Measurements from ENCODE around the gene FOXC2. TPM values are rescaled to one million over a fixed set of nuclear protein-coding genes. Genes with fewer than 3 reads are reported as not detected.
A peak's percentile ranks its signal among the peaks of the same experiment; 100 is the strongest.

FOXC2 gene
- total and polyA plus RNA-seq, 9 of the 15 experiments (the other 6 are each of a cell fraction or from before 2014, with no cell fraction given), result 0.01 to 0.11 (median 0.10) TPM; not detected in 5

DNA sequence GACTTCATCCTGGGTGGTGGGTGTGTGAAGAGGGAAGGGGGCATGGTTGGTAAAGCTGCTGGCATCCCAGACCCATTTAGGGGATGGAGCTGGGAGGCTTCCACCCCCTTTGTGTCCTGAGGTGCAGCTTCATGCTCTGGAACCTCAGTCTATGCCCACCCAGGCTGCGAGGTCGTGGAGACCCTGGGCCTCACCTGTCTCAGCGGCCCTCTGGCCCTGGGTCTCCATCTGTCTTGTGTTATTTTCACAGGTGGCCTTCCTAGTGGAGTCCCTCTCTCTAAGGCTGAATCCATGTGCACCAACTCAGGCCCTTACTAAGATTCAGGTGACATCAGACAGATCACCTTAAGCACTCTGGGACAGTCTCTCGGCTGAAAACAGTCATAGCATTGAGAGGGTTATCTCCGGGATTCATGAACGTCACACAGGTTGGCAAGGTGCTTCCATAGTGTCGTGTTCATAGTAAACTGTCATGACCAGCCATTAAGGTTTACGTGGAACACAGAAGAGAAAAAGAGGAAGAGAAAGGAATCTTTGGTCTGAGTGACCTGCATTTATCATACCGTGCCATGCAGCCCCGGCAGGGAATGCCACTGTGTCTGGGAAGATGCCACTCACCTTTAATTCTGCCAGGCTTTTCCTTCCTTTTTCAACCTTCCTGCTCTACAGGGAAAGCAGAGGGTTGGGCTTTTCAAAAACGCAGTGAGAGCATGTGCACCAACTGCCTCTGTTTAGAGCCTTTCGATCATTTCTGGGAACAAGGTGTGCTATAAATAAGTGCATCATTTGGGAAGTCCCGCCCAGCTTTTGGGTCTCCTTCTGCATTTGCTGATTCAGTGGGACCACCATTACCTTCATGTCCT, 7.2 kb downstream of the FOXC2 start:
- H3K36me3 ChIP-seq (ENCODE audit: control insufficient read depth, insufficient read depth, low read length), result no peaks in the 10 kb centered on the region
- ATAC-seq (no peak), FAIRE-seq (no peak), DNase-seq (ENCODE audit: extremely low read depth in 1 of 4, low spot score in 3 of 4) (no peak)
- POLR2A ChIA-PET, result interaction anchor here (0.6 kb wide), 3 partner anchors 31 to 1277 kb away, joined by 3 read pairs; no protein-coding TSS in a partner anchor
- CTCF ChIA-PET (ENCODE audit: low intra/inter-chr PET ratio), result interaction anchor here (0.8 kb wide), 1 partner anchor 10 kb away, joined by 3 read pairs; no protein-coding TSS in a partner anchor
- 0 out of 2 replicates have a peak, but pooled peaks have one; percentile 20 for TF ChIP-seq SPI1 (IDR thresholded peaks at IDR 0.05; ENCODE audit: borderline replicate concordance, low read depth, low read length)
- TF ChIP-seq GABPB2 (CRISPR knock-in tag; conservative IDR thresholded peaks at IDR 0.05), result no peak
- peaks cover 38 to 74% of the 10 kb centered on the region in 2 experiments for H3K27me3 ChIP-seq (ENCODE audit: control insufficient read depth in 2 of 2, insufficient read depth in 2 of 2, low read length in 2 of 2)
- peaks cover 0 to 19% of the 10 kb centered on the region in 2 experiments; a peak in 3 of 5 replicates for H3K4me1 ChIP-seq (replicated peaks in 1 of 2; ENCODE audit: control insufficient read depth in 2 of 2, insufficient read depth in 2 of 2, low read length in 2 of 2)
- no peaks in the 10 kb centered on the region for H3K9me1 ChIP-seq (ENCODE audit: control insufficient read depth, insufficient read depth, low read length)
- H3K9ac ChIP-seq (ENCODE audit: insufficient read depth in 1 of 2, low read depth in 2 of 2, low read length in 2 of 2), result no peak overlapping the region
- in situ Hi-C loops (cut with MboI) (loop anchor here (25.0 kb wide), 1 partner anchor 1063 kb away; no protein-coding TSS in a partner anchor), intact Hi-C loops (cut with micrococcal nuclease) (no loop called here)
- no peaks in the 10 kb centered on the region for H3K79me2 ChIP-seq (ENCODE audit: control insufficient read depth, insufficient read depth, low read length)
- 1% methylated on average over 13 of the region's 13 CpGs for WGBS (ENCODE audit: insufficient coverage, low coverage, missing lambda C conversion rate)
- H3K4me3 ChIP-seq, result no peak overlapping the region
- no peak overlapping the region for H3K4me2 ChIP-seq (ENCODE audit: insufficient read depth, low read length)
- H2AFZ ChIP-seq (ENCODE audit: low read depth, low read length), result no peak overlapping the region
- no peaks in the 10 kb centered on the region for H3K9me3 ChIP-seq (replicated peaks; ENCODE audit: control insufficient read depth, insufficient read depth, low read depth, low read length)
- H4K20me1 ChIP-seq (replicated peaks; ENCODE audit: control insufficient read depth, insufficient read depth, low read length), result peaks cover 4% of the 10 kb centered on the region
- no TSS peak for BruUV-seq (replicated peaks)
- H3K27ac ChIP-seq (ENCODE audit: extremely low read depth, low read depth, low read length), result no peak overlapping the region

DNA sequence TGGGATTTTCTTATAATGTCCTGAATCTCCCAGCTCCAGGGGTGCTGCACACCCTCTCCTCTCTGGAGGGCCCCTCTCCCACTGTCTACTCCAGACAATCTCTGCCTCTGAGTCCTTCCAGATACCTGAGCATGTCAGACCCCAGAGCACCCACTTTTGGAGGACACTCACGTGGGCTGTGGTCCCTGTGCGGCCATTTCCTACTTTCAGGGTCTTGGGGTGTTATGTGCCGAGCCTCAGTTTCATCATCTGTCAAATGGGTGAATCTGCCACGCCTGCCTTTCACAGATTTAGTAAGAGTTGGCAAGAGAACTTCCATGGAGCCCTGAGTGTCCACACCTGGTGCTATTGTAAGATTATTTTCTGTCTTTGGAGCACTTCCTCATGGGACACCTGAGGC, 8.0 kb downstream of the FOXC2 start:
- CTCF ChIA-PET (ENCODE audit: low intra/inter-chr PET ratio), result no interaction called here
- Histone ChIP-seq H4K20me1 (replicated peaks; ENCODE audit: control insufficient read depth, insufficient read depth, low read length) (peaks cover 4% of the 10 kb centered on the region), H3K27ac (ENCODE audit: extremely low read depth, low read depth, low read length) (no peak overlapping the region), H3K9me3 (replicated peaks; ENCODE audit: control insufficient read depth, insufficient read depth, low read depth, low read length) (no peaks in the 10 kb centered on the region), H2AFZ (ENCODE audit: low read depth, low read length) (no peak overlapping the region), H3K9me1 (ENCODE audit: control insufficient read depth, insufficient read depth, low read length) (no peaks in the 10 kb centered on the region), H3K4me3 (no peak overlapping the region), H3K4me1 (replicated peaks in 1 of 2; ENCODE audit: control insufficient read depth in 2 of 2, insufficient read depth in 2 of 2, low read length in 2 of 2) (peaks cover 0 to 19% of the 10 kb centered on the region in 2 experiments; a peak in 3 of 5 replicates), H3K79me2 (ENCODE audit: control insufficient read depth, insufficient read depth, low read length) (no peaks in the 10 kb centered on the region), H3K4me2 (ENCODE audit: insufficient read depth, low read length) (no peak overlapping the region), H3K27me3 (ENCODE audit: control insufficient read depth in 2 of 2, insufficient read depth in 2 of 2, low read length in 2 of 2) (peaks cover 41 to 82% of the 10 kb centered on the region in 2 experiments), H3K9ac (ENCODE audit: insufficient read depth in 1 of 2, low read depth in 2 of 2, low read length in 2 of 2) (no peak overlapping the region), H3K36me3 (ENCODE audit: control insufficient read depth, insufficient read depth, low read length) (no peaks in the 10 kb centered on the region)
- no peak for DNase-seq (ENCODE audit: extremely low read depth in 1 of 4, low spot score in 3 of 4)
- no peak for FAIRE-seq
- no TSS peak for BruUV-seq (replicated peaks)
- in situ Hi-C loops (cut with MboI), result loop anchor here (25.0 kb wide), 1 partner anchor 1063 kb away; no protein-coding TSS in a partner anchor
- 0% methylated on average over 4 of the region's 4 CpGs for WGBS (ENCODE audit: insufficient coverage, low coverage, missing lambda C conversion rate)
- intact Hi-C loops (cut with micrococcal nuclease), result no loop called here
- POLR2A ChIA-PET, result interaction anchor here (0.6 kb wide), 2 partner anchors 31 to 1278 kb away, joined by 3 read pairs; no protein-coding TSS in a partner anchor
- peak; percentile 60 for TF ChIP-seq RBM25 (IDR thresholded peaks at IDR 0.05; ENCODE audit: low read depth, low read length, severe bottlenecking)
- TF ChIP-seq, protein P1, sequence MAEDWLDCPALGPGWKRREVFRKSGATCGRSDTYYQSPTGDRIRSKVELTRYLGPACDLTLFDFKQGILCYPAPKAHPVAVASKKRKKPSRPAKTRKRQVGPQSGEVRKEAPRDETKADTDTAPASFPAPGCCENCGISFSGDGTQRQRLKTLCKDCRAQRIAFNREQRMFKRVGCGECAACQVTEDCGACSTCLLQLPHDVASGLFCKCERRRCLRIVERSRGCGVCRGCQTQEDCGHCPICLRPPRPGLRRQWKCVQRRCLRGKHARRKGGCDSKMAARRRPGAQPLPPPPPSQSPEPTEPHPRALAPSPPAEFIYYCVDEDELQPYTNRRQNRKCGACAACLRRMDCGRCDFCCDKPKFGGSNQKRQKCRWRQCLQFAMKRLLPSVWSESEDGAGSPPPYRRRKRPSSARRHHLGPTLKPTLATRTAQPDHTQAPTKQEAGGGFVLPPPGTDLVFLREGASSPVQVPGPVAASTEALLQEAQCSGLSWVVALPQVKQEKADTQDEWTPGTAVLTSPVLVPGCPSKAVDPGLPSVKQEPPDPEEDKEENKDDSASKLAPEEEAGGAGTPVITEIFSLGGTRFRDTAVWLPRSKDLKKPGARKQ (CRISPR knock-in tag; IDR thresholded peaks at IDR 0.05), result no peak
- ATAC-seq, result no peak
